Mammary epithelial cell (primary cell): Measurements from ENCODE around the gene CHRNA1.

ENCODE experiments used
- EZH2 ChIP-seq: IDR thresholded peaks from 2 replicates; pipeline ENCODE4 v1.6.1; 2012; ENCODE audit warnings: low read length, inconsistent platforms, borderline replicate concordance
- TF ChIP-seq, protein P1 (sequence below), 2 donors: IDR thresholded peaks in 1 of 2; conservative IDR thresholded peaks in 1 of 2; 2 replicates each; pipeline ENCODE4 v1.5.1; 2011 to 2012; ENCODE audit warnings: inconsistent platforms in 2 of 2, low read length in 2 of 2, mild to moderate bottlenecking in 2 of 2, control low read depth in 1 of 2, low read depth in 1 of 2; ENCODE audit not compliant: insufficient read depth in 1 of 2; ENCODE audit errors: extremely low read depth in 1 of 2

DNA sequence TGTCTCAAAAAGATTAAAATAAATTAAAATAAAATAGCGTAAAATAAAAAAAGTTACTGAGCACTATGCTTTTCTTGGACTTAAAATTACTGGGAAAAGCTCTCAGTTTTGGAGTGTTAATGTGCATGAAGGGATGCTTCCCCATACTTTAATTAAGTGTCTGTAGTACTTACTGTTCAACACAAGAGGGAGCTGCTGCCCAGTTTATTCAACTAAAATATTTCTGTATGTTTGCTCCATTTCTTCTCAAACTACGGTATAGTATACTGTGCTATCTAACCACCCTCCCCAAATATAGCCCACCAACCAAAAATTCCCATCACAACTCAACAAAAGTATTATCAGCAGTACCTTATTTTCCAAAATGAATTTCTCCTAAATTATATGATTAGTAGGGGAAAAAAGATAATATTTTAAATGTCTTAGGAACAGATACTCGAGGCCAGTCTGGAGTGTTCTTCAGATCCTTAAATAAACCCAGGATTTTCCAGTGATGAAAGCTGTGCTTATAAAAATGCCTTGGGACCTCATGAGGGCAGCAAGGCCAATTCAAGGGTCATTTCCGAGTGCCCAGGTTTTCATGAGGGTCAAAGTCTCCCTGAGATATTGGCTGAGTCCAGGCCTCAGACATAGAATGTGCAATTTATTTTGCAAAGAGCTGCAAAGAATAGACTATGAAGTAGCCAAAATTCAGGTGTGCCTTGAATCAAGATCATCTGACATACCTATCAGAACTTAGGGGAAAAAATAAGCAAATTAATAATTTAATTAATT lies 64.1 kb downstream of the CHRNA1 start:
- TF ChIP-seq, protein P1, sequence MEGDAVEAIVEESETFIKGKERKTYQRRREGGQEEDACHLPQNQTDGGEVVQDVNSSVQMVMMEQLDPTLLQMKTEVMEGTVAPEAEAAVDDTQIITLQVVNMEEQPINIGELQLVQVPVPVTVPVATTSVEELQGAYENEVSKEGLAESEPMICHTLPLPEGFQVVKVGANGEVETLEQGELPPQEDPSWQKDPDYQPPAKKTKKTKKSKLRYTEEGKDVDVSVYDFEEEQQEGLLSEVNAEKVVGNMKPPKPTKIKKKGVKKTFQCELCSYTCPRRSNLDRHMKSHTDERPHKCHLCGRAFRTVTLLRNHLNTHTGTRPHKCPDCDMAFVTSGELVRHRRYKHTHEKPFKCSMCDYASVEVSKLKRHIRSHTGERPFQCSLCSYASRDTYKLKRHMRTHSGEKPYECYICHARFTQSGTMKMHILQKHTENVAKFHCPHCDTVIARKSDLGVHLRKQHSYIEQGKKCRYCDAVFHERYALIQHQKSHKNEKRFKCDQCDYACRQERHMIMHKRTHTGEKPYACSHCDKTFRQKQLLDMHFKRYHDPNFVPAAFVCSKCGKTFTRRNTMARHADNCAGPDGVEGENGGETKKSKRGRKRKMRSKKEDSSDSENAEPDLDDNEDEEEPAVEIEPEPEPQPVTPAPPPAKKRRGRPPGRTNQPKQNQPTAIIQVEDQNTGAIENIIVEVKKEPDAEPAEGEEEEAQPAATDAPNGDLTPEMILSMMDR (conservative IDR thresholded peaks at IDR 0.05 in 1 of 2, IDR thresholded peaks at IDR 0.05 in 1 of 2; ENCODE audit: extremely low read depth in 1 of 2, insufficient read depth in 1 of 2, low read depth in 1 of 2, low read length in 2 of 2): peak; percentile 51 to 66
- TF ChIP-seq EZH2: no peak
